HG02885 (cell line): ENCODE results near the gene SCYL1.
A peak's percentile ranks its signal among the peaks of the same experiment; 100 is the strongest.

Experiments used
- ATAC-seq: cut with Tn5 transposase; IDR thresholded peaks from one replicate; pipeline ENCODE4 v1.9.1; 2021; ENCODE audit warnings: mild to moderate bottlenecking; ENCODE audit not compliant: unreplicated experiment, poor library complexity

SCYL1 gene

DNA sequence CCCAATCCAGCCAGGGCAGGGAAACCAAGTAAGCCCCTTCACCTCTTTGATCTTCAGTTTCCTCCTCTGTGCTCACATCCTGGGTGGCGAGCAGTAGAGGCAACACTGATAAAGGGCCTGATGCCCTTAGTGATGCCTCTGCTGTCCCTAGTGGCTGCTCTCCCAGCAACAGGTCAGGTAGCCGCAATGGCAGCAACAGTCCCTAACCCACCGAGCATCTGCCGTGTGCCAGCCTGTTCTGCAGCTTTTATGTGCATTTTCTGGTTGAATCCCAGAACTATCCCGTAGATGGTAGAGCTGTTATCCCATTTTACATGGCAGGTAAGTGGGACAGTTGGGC is 5.2 kb downstream of the SCYL1 start:
- no peak for ATAC-seq

DNA sequence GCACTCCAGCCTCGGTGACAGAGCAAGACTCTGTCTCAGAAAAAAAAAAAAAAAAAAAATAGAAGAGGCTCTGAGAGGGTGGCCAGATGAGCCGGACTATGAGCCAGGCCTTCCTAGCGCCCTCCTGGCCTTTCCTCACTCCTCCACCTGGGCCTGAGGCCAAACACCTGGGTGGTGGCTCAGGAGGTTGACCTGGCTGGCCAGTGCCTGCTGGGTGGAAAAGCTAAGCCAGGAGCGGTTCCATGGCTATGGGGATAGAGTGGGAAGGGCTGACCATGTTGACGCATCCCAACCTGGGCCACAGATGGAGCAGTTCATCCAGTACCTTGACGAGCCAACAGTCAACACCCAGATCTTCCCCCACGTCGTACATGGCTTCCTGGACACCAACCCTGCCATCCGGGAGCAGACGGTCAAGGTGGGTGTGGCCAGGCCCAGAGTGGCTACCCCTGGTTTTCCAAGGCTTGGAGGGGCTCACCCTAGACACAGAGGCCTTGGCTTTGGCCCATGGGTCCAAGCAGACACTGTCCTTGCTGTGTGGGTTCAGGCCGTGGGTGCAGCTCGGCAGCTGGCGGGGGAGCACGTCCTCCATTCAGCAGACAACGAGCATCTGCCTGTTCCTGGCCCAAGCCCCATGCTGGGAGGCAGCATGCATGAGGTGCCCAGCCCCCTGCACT is 7.6 kb downstream of the SCYL1 start:
- ATAC-seq: no peak

GRCh38 chr11:65535102-65535501 is 10.2 kb downstream of the SCYL1 start:
- no peak for ATAC-seq

DNA sequence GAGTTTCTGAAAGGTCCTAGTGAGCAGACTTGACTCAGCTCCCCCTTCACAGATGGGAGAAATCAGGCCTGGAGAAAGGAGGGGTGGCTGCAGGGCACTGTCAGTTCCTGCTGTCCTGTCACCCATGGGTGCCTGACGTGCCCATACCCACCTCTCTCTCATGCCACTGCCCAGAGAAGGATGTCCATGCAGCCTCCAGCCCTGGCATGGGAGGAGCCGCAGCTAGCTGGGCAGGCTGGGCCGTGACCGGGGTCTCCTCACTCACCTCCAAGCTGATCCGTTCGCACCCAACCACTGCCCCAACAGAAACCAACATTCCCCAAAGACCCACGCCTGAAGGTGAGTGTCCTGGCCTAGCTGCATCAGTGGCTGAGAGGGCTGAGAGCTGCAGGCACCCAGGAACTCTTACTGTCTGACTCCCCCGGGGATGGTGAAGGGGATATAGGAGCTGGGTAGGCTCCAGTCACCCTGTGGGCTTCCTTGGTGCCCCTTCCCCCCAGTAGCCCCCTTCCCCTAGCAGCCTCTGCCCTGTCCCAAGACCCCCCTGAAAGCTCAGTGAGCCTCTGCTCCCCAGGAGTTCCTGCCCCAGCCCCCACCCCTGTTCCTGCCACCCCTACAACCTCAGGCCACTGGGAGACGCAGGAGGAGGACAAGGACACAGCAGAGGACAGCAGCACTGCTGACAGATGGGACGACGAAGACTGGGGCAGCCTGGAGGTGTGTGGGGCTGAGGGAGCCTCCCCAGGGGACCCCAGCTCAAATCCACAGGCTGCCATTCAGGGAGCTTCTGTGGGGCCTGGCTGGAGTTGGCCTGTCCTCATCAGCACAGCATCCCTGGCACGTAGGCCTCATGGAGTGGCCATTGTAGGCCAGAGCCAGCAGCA is 11.8 kb downstream of the SCYL1 start:
- ATAC-seq: no peak

DNA sequence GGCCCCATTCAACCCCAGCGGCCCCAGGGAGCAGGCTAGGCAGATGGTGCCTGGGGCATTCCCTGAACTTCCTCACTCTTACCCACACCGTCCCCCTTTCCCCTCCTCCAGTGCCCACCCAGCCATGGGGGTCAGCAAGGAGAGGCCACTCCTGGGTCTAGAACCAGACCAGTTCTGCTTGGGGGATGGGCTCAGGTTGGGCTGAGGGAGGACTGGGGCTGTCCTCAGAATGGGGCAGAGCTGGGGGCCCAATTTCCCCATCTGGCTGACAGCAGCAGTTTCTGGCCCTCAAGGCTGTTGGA is 12.4 kb downstream of the SCYL1 start:
- no peak for ATAC-seq

- ATAC-seq: no peak
Measured at GRCh38 chr11:65537620-65538231, 12.8 kb downstream of the SCYL1 start.

DNA sequence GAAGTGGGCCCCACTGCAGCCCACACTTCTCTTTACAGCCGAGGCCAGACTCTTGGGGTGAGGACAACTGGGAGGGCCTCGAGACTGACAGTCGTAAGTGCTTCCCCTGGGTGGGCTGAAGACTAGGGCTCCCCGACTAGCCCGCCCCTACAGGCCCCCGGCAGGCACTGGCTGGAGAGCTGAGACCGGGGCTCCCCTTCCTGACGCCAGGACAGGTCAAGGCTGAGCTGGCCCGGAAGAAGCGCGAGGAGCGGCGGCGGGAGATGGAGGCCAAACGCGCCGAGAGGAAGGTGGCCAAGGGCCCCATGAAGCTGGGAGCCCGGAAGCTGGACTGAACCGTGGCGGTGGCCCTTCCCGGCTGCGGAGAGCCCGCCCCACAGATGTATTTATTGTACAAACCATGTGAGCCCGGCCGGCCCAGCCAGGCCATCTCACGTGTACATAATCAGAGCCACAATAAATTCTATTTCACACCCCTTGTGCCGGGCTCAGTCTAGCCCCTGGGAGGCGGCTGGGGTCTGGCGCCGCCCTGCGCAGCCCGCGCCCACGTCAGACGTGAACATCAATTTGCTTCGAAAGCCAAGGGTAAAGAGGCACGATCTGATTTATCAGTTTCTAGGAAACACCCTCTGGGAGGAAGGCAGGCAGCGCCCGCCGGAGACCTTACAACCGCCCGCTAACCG is 13.5 kb downstream of the SCYL1 start:
- no peak for ATAC-seq

- no peak for ATAC-seq
Measured at GRCh38 chr11:65538915-65539743, 14.2 kb downstream of the SCYL1 start.

- ATAC-seq: peak; percentile 61
Measured at GRCh38 chr11:65539744-65540289, 14.9 kb downstream of the SCYL1 start.

DNA sequence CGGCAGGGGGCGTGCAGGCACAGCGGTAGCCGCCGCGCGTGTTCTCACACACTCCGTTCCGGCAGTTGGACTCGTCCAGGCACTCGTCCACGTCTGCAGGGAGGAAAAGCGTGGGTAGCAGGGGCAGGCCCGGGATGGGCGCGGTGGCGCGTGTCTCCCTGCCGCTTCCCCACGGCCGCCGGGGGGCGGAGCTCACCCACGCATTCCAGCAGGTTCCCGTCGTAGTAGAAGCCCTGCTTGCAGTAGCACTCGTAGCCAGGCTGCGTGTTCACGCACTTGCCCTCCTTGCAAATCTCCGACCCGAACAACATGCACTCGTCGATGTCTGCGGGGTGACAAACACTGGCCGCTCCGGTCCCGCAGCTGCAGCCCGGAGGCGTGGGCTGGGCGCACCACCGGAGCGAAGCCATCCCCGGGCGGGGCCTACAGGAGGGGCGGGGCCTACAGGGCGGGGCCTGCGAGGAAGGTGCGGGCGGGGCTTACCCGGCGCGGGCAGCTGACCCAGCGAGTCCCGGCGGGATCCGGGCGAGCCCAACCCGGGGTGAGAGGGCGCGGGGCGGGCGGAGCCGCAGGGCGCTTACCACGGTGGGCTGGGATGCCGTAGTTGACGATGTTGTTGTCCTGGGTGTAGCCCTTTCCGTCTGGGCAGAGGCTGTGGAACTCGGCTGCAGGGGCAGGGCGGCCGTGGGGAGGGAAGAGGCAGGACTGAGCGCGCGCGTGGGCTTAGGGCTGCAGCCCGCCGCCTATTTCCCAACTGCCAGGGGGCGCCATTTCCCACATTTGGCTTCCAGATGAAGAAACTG is 15.6 kb downstream of the SCYL1 start:
- ATAC-seq: peak; percentile 79

- ATAC-seq: no peak
Measured at GRCh38 chr11:65541093-65541982, 16.5 kb downstream of the SCYL1 start.

DNA sequence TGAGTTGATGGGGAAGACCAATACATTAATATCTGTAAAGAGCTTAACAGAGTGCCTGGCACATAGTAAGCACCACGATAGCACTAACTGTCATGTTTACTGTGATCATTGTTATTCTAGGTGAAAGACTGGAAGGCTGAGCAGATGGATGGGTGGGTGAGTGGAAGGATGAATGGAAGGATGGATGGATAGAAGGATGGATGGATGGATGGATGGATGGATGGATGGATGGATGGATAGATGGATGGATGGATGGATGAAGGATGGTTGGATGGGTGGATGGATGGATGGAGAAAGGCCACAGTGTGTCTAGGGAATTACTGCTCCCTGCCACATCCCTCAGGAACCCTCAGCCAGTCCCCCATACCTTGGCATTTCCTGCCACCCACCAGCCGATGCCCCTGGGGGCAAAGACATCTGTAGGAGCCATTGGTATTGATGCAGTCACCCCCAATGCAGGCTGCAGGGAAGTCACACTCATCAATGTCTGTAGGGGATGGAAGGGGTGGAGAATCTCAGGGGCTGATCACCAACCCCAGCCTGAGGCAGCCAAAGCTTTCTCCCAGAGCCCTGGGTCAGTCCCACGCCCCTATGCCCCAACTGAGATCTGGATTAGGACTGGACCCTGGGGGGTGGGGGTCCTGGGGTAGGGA is 18.0 kb downstream of the SCYL1 start:
- no peak for ATAC-seq

- ATAC-seq: no peak
Measured at GRCh38 chr11:65545853-65546216, 21.0 kb downstream of the SCYL1 start.

DNA sequence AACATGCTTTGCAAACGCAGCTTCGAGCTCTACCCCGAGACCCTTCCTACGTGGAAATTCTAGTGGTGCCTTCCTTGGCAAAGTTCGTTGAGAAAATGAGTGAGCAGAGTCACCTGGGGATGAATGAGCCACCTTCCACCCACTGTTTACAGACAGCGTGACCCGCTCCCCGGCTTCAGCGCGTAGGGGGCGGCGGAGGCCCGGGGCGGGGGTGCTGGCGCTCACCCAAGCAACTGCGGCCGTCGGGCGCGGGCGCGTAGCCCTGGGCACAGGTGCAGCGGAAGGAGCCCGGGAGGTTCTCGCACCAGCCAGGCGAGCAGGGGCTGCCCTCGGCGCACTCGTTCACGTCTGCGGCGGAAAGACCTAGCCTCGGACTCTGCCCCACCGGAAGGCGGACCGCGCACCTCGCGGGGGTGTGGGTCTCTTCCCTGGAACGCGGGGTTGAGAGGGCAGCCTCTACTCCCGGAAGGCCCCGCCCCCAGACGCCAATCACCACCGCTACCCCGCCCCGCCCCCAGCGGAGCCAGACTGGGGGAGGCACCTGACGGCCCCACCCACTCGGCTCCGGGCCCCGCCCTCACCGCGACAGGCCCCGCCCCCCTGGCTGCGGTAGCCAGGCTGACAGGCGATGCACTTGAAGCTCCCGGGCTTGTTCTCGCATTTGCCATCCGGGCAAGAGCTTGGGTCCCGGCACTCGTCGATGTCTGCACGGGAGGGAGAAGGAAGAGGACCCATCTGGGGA is 21.5 kb downstream of the SCYL1 start:
- peak; percentile 84 for ATAC-seq

DNA sequence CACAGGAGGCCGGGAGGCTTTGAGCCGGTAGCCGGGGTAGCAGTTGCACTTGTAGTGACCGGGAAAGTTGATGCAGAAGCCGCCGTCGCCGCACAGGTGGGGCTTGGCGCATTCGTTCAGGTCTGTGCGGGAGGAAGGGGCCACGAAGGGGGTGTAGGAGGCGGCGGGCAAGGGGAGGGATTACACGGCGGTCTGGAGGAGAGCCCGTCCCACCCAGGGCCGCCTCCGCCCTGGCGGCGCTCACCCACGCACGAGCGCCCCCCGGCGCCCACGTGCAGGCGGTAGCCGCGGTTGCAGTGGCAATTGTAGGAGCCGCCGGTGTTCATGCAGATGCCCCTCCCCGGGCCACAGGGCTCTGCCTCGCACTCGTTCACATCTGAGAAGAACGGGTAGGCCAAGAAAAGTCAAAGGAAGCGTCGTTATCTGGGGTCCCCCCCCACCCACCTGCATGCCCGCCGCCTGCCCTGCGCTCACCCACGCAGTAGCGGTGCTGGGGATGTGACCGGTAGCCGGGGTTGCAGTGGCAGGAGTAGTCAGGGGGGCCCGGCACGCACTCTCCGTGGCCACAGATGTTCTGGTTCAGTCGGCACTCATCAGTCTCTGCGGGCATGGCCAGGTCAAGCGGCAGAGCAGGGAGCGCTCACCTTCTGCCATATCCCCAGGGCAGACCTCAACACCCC is 22.7 kb downstream of the SCYL1 start:
- no peak for ATAC-seq

- no peak for ATAC-seq
Measured at GRCh38 chr11:65548395-65548794, 23.5 kb downstream of the SCYL1 start.

GRCh38 chr11:65549096-65549495 is 24.2 kb downstream of the SCYL1 start:
- no peak for ATAC-seq
